H7 (cell line): Measurements from ENCODE around the gene CBFB. TPM values are rescaled to one million over a fixed set of nuclear protein-coding genes. Genes with fewer than 3 reads are reported as not detected.

Source experiments
- DNase-seq: peaks from one replicate; pipeline ENCODE4 v3.0.0; 2012
- H3K27me3 ChIP-seq: 2 replicates; pipeline ENCODE4 v1.6.0; 2011; ENCODE audit warnings: mild to moderate bottlenecking, low read length; ENCODE audit not compliant: control insufficient read depth, insufficient read depth
- H3K36me3 ChIP-seq: replicated peaks from 2 replicates; pipeline ENCODE4 v1.5.1; 2011; ENCODE audit warnings: low read length; ENCODE audit not compliant: control insufficient read depth, insufficient read depth
- H3K4me3 ChIP-seq: 2 replicates; pipeline ENCODE4 v1.5.1; 2011; ENCODE audit warnings: low read depth, mild to moderate bottlenecking, control low read depth, low read length, moderate library complexity; ENCODE audit not compliant: insufficient read depth
- total RNA-seq: library from RNA; depleted of rRNA; stranded (reverse); fragments of >200 nt; shearing (Covaris generic); gene quantifications from 2 replicates; pipeline ENCODE4 v1.2.3, GENCODE V29; 2014

CBFB gene
- total RNA-seq, 1 experiment from 2014 or later, result 31.4 TPM

- Histone ChIP-seq H3K4me3 (no peak overlapping the region), H3K36me3 (no peaks in the 10 kb centered on the region; the same call in 1 of the 2 replicates), H3K27me3 (no peaks in the 10 kb centered on the region)
- no peak for DNase-seq
These were observed 55.5 kb downstream of the CBFB start for GRCh38 chr16:67084345-67085028.

GRCh38 chr16:67086822-67087221, 57.9 kb downstream of the CBFB start:
- Histone ChIP-seq H3K4me3 (no peak overlapping the region), H3K27me3 (no peaks in the 10 kb centered on the region), H3K36me3 (no peaks in the 10 kb centered on the region; the same call in 1 of the 2 replicates)
- DNase-seq, result no peak

GRCh38 chr16:67087291-67087690, 58.3 kb downstream of the CBFB start:
- Histone ChIP-seq H3K36me3 (no peaks in the 10 kb centered on the region; the same call in 1 of the 2 replicates), H3K4me3 (no peak overlapping the region), H3K27me3 (no peaks in the 10 kb centered on the region)
- no peak for DNase-seq

- DNase-seq, result no peak
- no peak overlapping the region for H3K4me3 ChIP-seq
- no peaks in the 10 kb centered on the region for H3K36me3 ChIP-seq
- no peaks in the 10 kb centered on the region for H3K27me3 ChIP-seq
These were observed 58.9 kb downstream of the CBFB start for GRCh38 chr16:67087803-67088202.

GRCh38 chr16:67088551-67088950, 59.6 kb downstream of the CBFB start:
- H3K36me3 ChIP-seq, result no peaks in the 10 kb centered on the region

GRCh38 chr16:67089101-67089500, 60.2 kb downstream of the CBFB start:
- H3K27me3 ChIP-seq, result no peaks in the 10 kb centered on the region
- no peak overlapping the region for H3K4me3 ChIP-seq
- H3K36me3 ChIP-seq, result no peaks in the 10 kb centered on the region
- no peak for DNase-seq

More at GRCh38 chr16:67088551-67088950, 59.6 kb downstream of the CBFB start:
- no peaks in the 10 kb centered on the region for H3K27me3 ChIP-seq
- no peak for DNase-seq
- no peak overlapping the region for H3K4me3 ChIP-seq

GRCh38 chr16:67091906-67092566, 63.1 kb downstream of the CBFB start:
- no peaks in the 10 kb centered on the region for H3K27me3 ChIP-seq
- H3K4me3 ChIP-seq, result no peak overlapping the region
- no peak for DNase-seq
- H3K36me3 ChIP-seq, result no peaks in the 10 kb centered on the region

- no peak for DNase-seq
- Histone ChIP-seq H3K4me3 (no peak overlapping the region), H3K27me3 (no peaks in the 10 kb centered on the region), H3K36me3 (no peaks in the 10 kb centered on the region)
These were observed 64.3 kb downstream of the CBFB start for GRCh38 chr16:67093098-67093726.

GRCh38 chr16:67098599-67098998, 69.7 kb downstream of the CBFB start:
- Histone ChIP-seq H3K27me3 (no peaks in the 10 kb centered on the region), H3K4me3 (no peak overlapping the region), H3K36me3 (no peaks in the 10 kb centered on the region)
- DNase-seq, result no peak

GRCh38 chr16:67100569-67101310, 71.8 kb downstream of the CBFB start:
- DNase-seq, result peak; percentile 48
- no peaks in the 10 kb centered on the region for H3K36me3 ChIP-seq
- no peaks in the 10 kb centered on the region for H3K27me3 ChIP-seq
- H3K4me3 ChIP-seq, result no peak overlapping the region

- no peak for DNase-seq
- no peak overlapping the region for H3K4me3 ChIP-seq
- H3K27me3 ChIP-seq, result no peaks in the 10 kb centered on the region
- H3K36me3 ChIP-seq, result no peaks in the 10 kb centered on the region
These were observed 72.5 kb downstream of the CBFB start for GRCh38 chr16:67101311-67102082.

- Histone ChIP-seq H3K4me3 (no peak overlapping the region), H3K36me3 (no peaks in the 10 kb centered on the region), H3K27me3 (peaks cover 2% of the 10 kb centered on the region; the same call in 1 of the 2 replicates)
- DNase-seq, result peak; percentile 77
These were observed 75.1 kb downstream of the CBFB start for GRCh38 chr16:67104061-67104460.

- Histone ChIP-seq H3K36me3 (no peaks in the 10 kb centered on the region), H3K4me3 (no peak overlapping the region), H3K27me3 (peaks cover 3% of the 10 kb centered on the region; the same call in 1 of the 2 replicates)
- DNase-seq, result no peak
These were observed 75.9 kb downstream of the CBFB start for GRCh38 chr16:67104845-67105244.

GRCh38 chr16:67105246-67105645, 76.3 kb downstream of the CBFB start:
- Histone ChIP-seq H3K36me3 (no peaks in the 10 kb centered on the region), H3K4me3 (no peak overlapping the region), H3K27me3 (peaks cover 3% of the 10 kb centered on the region; the same call in 1 of the 2 replicates)
- DNase-seq, result no peak
